ENCODE results near the gene FAAP100. TPM values are rescaled to one million over a fixed set of nuclear protein-coding genes. Genes with fewer than 3 reads are reported as not detected.
A peak's percentile ranks its signal among the peaks of the same experiment; 100 is the strongest.

The FAAP100 gene
- polyA plus RNA-seq, 1 donor: 26.9 TPM

- Histone ChIP-seq H3K27ac (ENCODE audit: low read length) (no peak overlapping the region), H3K9me3 (ENCODE audit: control insufficient read depth, low read depth, low read length) (peaks cover 6% of the 10 kb centered on the region), H3K36me3 (ENCODE audit: control insufficient read depth, insufficient read depth, low read length) (peaks cover 44% of the 10 kb centered on the region), H3K27me3 (ENCODE audit: control insufficient read depth, insufficient read depth, low read length) (peaks cover 21% of the 10 kb centered on the region), H3K4me3 (ENCODE audit: low read length) (no peak overlapping the region), H3K4me1 (ENCODE audit: control insufficient read depth, insufficient read depth, low read length) (peaks cover 16% of the 10 kb centered on the region)
- WGBS (ENCODE audit: insufficient coverage, low lambda C conversion rate): no CpG with 5 or more reads among the region's 10 CpGs
- DNase-seq: no peak
Observed at GRCh38 chr17:81539571-81539900, 12.6 kb downstream of the FAAP100 start.

GRCh38 chr17:81538651-81539570 lies 13.2 kb downstream of the FAAP100 start:
- H3K4me1 ChIP-seq (ENCODE audit: control insufficient read depth, insufficient read depth, low read length): peaks cover 18% of the 10 kb centered on the region
- H3K9me3 ChIP-seq (ENCODE audit: control insufficient read depth, low read depth, low read length): peaks cover 6% of the 10 kb centered on the region
- 100% methylated on average over 2 of the region's 26 CpGs for WGBS (ENCODE audit: insufficient coverage, low lambda C conversion rate)

GRCh38 chr17:81537856-81538555 lies 14.1 kb downstream of the FAAP100 start:
- H3K27ac ChIP-seq (ENCODE audit: low read length): no peak overlapping the region
- peak in 1 of 2 donors; percentile 59 for DNase-seq
- peaks cover 6% of the 10 kb centered on the region for H3K9me3 ChIP-seq (ENCODE audit: control insufficient read depth, low read depth, low read length)
- H3K36me3 ChIP-seq (ENCODE audit: control insufficient read depth, insufficient read depth, low read length): peaks cover 29% of the 10 kb centered on the region
- WGBS (ENCODE audit: insufficient coverage, low lambda C conversion rate): 25% methylated on average over 2 of the region's 26 CpGs
- H3K4me3 ChIP-seq (ENCODE audit: low read length): no peak overlapping the region
- H3K4me1 ChIP-seq (ENCODE audit: control insufficient read depth, insufficient read depth, low read length): peaks cover 26% of the 10 kb centered on the region
- H3K27me3 ChIP-seq (ENCODE audit: control insufficient read depth, insufficient read depth, low read length): peaks cover 23% of the 10 kb centered on the region

More at GRCh38 chr17:81538651-81539570, 13.2 kb downstream of the FAAP100 start:
- no peak overlapping the region for H3K27ac ChIP-seq (ENCODE audit: low read length)
- DNase-seq: no peak
- peaks cover 23% of the 10 kb centered on the region for H3K27me3 ChIP-seq (ENCODE audit: control insufficient read depth, insufficient read depth, low read length)
- peaks cover 38% of the 10 kb centered on the region for H3K36me3 ChIP-seq (ENCODE audit: control insufficient read depth, insufficient read depth, low read length)
- no peak overlapping the region for H3K4me3 ChIP-seq (ENCODE audit: low read length)

- peak in 1 of 2 donors; percentile 54 for DNase-seq
- Histone ChIP-seq H3K4me3 (ENCODE audit: low read length) (no peak overlapping the region), H3K27ac (ENCODE audit: low read length) (no peak overlapping the region), H3K4me1 (ENCODE audit: control insufficient read depth, insufficient read depth, low read length) (peaks cover 29% of the 10 kb centered on the region), H3K27me3 (ENCODE audit: control insufficient read depth, insufficient read depth, low read length) (peaks cover 23% of the 10 kb centered on the region), H3K9me3 (ENCODE audit: control insufficient read depth, low read depth, low read length) (peaks cover 6% of the 10 kb centered on the region), H3K36me3 (ENCODE audit: control insufficient read depth, insufficient read depth, low read length) (peaks cover 24% of the 10 kb centered on the region)
- WGBS (ENCODE audit: insufficient coverage, low lambda C conversion rate): no CpG with 5 or more reads among the region's 17 CpGs
Observed at GRCh38 chr17:81537343-81537855, 14.8 kb downstream of the FAAP100 start.

GRCh38 chr17:81536299-81537290 lies 15.6 kb downstream of the FAAP100 start:
- DNase-seq: peak in 1 of 2 donors; percentile 57
- Histone ChIP-seq H3K9me3 (ENCODE audit: control insufficient read depth, low read depth, low read length) (peaks cover 6% of the 10 kb centered on the region), H3K4me3 (ENCODE audit: low read length) (no peak overlapping the region), H3K4me1 (ENCODE audit: control insufficient read depth, insufficient read depth, low read length) (peaks cover 29% of the 10 kb centered on the region), H3K27me3 (ENCODE audit: control insufficient read depth, insufficient read depth, low read length) (peaks cover 23% of the 10 kb centered on the region), H3K36me3 (ENCODE audit: control insufficient read depth, insufficient read depth, low read length) (peaks cover 21% of the 10 kb centered on the region), H3K27ac (ENCODE audit: low read length) (no peak overlapping the region)
- no CpG with 5 or more reads among the region's 89 CpGs for WGBS (ENCODE audit: insufficient coverage, low lambda C conversion rate)

- Histone ChIP-seq H3K4me1 (ENCODE audit: control insufficient read depth, insufficient read depth, low read length) (peaks cover 29% of the 10 kb centered on the region), H3K4me3 (ENCODE audit: low read length) (no peak overlapping the region), H3K9me3 (ENCODE audit: control insufficient read depth, low read depth, low read length) (peaks cover 6% of the 10 kb centered on the region), H3K27me3 (ENCODE audit: control insufficient read depth, insufficient read depth, low read length) (peaks cover 23% of the 10 kb centered on the region), H3K36me3 (ENCODE audit: control insufficient read depth, insufficient read depth, low read length) (peaks cover 13% of the 10 kb centered on the region), H3K27ac (ENCODE audit: low read length) (no peak overlapping the region)
- no CpG with 5 or more reads among the region's 13 CpGs for WGBS (ENCODE audit: insufficient coverage, low lambda C conversion rate)
- no peak for DNase-seq
Observed at GRCh38 chr17:81535480-81536298, 16.5 kb downstream of the FAAP100 start.

GRCh38 chr17:81535007-81535328 lies 17.2 kb downstream of the FAAP100 start:
- no CpG with 5 or more reads among the region's 5 CpGs for WGBS (ENCODE audit: insufficient coverage, low lambda C conversion rate)
- Histone ChIP-seq H3K9me3 (ENCODE audit: control insufficient read depth, low read depth, low read length) (peaks cover 6% of the 10 kb centered on the region), H3K27ac (ENCODE audit: low read length) (no peak overlapping the region), H3K36me3 (ENCODE audit: control insufficient read depth, insufficient read depth, low read length) (peaks cover 6% of the 10 kb centered on the region), H3K4me3 (ENCODE audit: low read length) (no peak overlapping the region), H3K27me3 (ENCODE audit: control insufficient read depth, insufficient read depth, low read length) (peaks cover 23% of the 10 kb centered on the region), H3K4me1 (ENCODE audit: control insufficient read depth, insufficient read depth, low read length) (peaks cover 29% of the 10 kb centered on the region)
- DNase-seq: no peak

GRCh38 chr17:81534157-81535006 lies 17.8 kb downstream of the FAAP100 start:
- H3K36me3 ChIP-seq (ENCODE audit: control insufficient read depth, insufficient read depth, low read length): peaks cover under 1% of the 10 kb centered on the region
- no peak for DNase-seq
- H3K4me1 ChIP-seq (ENCODE audit: control insufficient read depth, insufficient read depth, low read length): peaks cover 29% of the 10 kb centered on the region
- H3K27me3 ChIP-seq (ENCODE audit: control insufficient read depth, insufficient read depth, low read length): peaks cover 24% of the 10 kb centered on the region
- no peak overlapping the region for H3K4me3 ChIP-seq (ENCODE audit: low read length)
- no CpG with 5 or more reads among the region's 6 CpGs for WGBS (ENCODE audit: insufficient coverage, low lambda C conversion rate)
- no peak overlapping the region for H3K27ac ChIP-seq (ENCODE audit: low read length)
- peaks cover 6% of the 10 kb centered on the region for H3K9me3 ChIP-seq (ENCODE audit: control insufficient read depth, low read depth, low read length)
